GM12878 (cell line): Measurements from ENCODE around the gene NEGR1. TPM values are rescaled to one million over a fixed set of nuclear protein-coding genes. Genes with fewer than 3 reads are reported as not detected.

ENCODE experiments used
- ATAC-seq: fragments of 200-7000 bp; cut with Tn5 transposase; 3 replicates; pipeline ENCODE4 v1.9.1; 2020; ENCODE audit warnings: mild to moderate bottlenecking, moderate library complexity
- BruUV-seq: library from RNA; stranded (reverse); fragments of 400-500 nt; replicated peaks from 2 replicates; lab custom pipeline; 2021; lab: Mats Ljungman, UMichigan
- CTCF ChIA-PET: fragments of 300-600 bp; sonication (Branson Sonifier 250); formaldehyde crosslinking; extraction: SDS; loops from one replicate; lab custom pipeline; 2021; ENCODE audit warnings: inconsistent platforms; lab: Yijun Ruan, JAX
- POLR2A ChIA-PET: fragments of 350-600 bp; formaldehyde crosslinking; extraction: SDS; loops from one replicate; lab custom pipeline; 2021; ENCODE audit warnings: inconsistent platforms; lab: Charles Lee
- RAD21 ChIA-PET: fragments of 300-600 bp; sonication (Branson Sonifier 250); formaldehyde crosslinking; loops from one replicate; lab custom pipeline; 2023; ENCODE audit warnings: antibody characterized with exemption; ENCODE audit not compliant: unreplicated experiment; lab: Charles Lee
- SMC1A ChIA-PET: fragments of 300-600 bp; sonication (Branson Sonifier 250); formaldehyde crosslinking; loops from one replicate; lab custom pipeline; 2023; ENCODE audit not compliant: unreplicated experiment, uncharacterized antibody; lab: Charles Lee
- DNase-seq: peaks from one replicate; pipeline ENCODE4 v3.0.0-alpha.2; 2011; ENCODE audit warnings: low read depth, low spot score
- FAIRE-seq: peaks from 3 replicates; lab custom pipeline; 2011; peaks lifted over from hg19 to GRCh38; lab: Jason Lieb, UNC
- H2AFZ ChIP-seq: 2 replicates; pipeline ENCODE4 v1.6.0; 2011; ENCODE audit warnings: low read depth, low read length, control low read depth; ENCODE audit not compliant: control insufficient read depth
- H3K27ac ChIP-seq: 2 replicates; pipeline ENCODE4 v1.5.1; 2011; ENCODE audit warnings: control low read depth; ENCODE audit not compliant: control insufficient read depth, insufficient read depth
- H3K27me3 ChIP-seq, 2 experiments: replicated peaks in 1 of 2; 2 replicates each; pipeline versions ENCODE4 v1.6.0 to v1.6.1; 2011; ENCODE audit warnings: low read length in 1 of 2; ENCODE audit not compliant: control insufficient read depth in 2 of 2, insufficient read depth in 2 of 2
- H3K36me3 ChIP-seq, 2 experiments: 2 replicates each; pipeline ENCODE4 v1.5.1; 2011; ENCODE audit warnings: low read length in 1 of 2; ENCODE audit not compliant: control insufficient read depth in 2 of 2, insufficient read depth in 2 of 2
- H3K4me1 ChIP-seq: 2 replicates; pipeline ENCODE4 v1.6.1; 2011; ENCODE audit warnings: mild to moderate bottlenecking, low read length, moderate library complexity, mixed read lengths; ENCODE audit not compliant: control insufficient read depth, insufficient read depth
- H3K4me2 ChIP-seq: 2 replicates; pipeline ENCODE4 v1.6.0; 2011; ENCODE audit warnings: control low read depth; ENCODE audit not compliant: control insufficient read depth, insufficient read depth
- H3K4me3 ChIP-seq: fragments of 200-600 bp; sonication (generic); 2 replicates; pipeline ENCODE4 v1.5.1; 2016
- H3K79me2 ChIP-seq: 2 replicates; pipeline ENCODE4 v1.6.0; 2011; ENCODE audit warnings: low read length; ENCODE audit not compliant: control insufficient read depth, insufficient read depth
- H3K9ac ChIP-seq: 2 replicates; pipeline ENCODE4 v1.8.0; 2011; ENCODE audit warnings: low read length, control low read depth, mixed read lengths; ENCODE audit not compliant: control insufficient read depth, insufficient read depth
- H3K9me3 ChIP-seq: replicated peaks from 3 replicates; pipeline ENCODE4 v1.5.1; 2011; ENCODE audit warnings: mild to moderate bottlenecking, low read length; ENCODE audit not compliant: control insufficient read depth, insufficient read depth
- H4K20me1 ChIP-seq: 2 replicates; pipeline ENCODE4 v1.6.0; 2011; ENCODE audit not compliant: control insufficient read depth, insufficient read depth
- BMI1 ChIP-seq: fragments of 450-650 bp; IDR thresholded peaks from 2 replicates; pipeline ENCODE4 v1.6.1; 2016; ENCODE audit warnings: mild to moderate bottlenecking, moderate library complexity, borderline replicate concordance
- CHD2 ChIP-seq: IDR thresholded peaks from 2 replicates; pipeline ENCODE4 v1.6.1; 2011; ENCODE audit warnings: low read depth, low read length, improper control_type of control experiment, borderline replicate concordance
- CHD4 ChIP-seq: fragments of 200-600 bp; sonication (generic); IDR thresholded peaks from 2 replicates; pipeline ENCODE4 v1.6.1; 2016; ENCODE audit warnings: mild to moderate bottlenecking
- GATAD2B ChIP-seq: fragments of 450-650 bp; conservative IDR thresholded peaks from 2 replicates; pipeline ENCODE4 v1.6.1; 2017; ENCODE audit warnings: low read depth, mild to moderate bottlenecking, moderate library complexity
- HSF1 ChIP-seq: fragments of 150-350 bp; IDR thresholded peaks from 2 replicates; pipeline ENCODE4 v1.6.1; 2014; ENCODE audit warnings: mild to moderate bottlenecking, low read depth, low read length
- KDM1A ChIP-seq: fragments of 200-600 bp; sonication (generic); IDR thresholded peaks from 2 replicates; pipeline ENCODE4 v1.6.1; 2016; ENCODE audit warnings: borderline replicate concordance
- RAD51 ChIP-seq: fragments of 450-650 bp; IDR thresholded peaks from 2 replicates; pipeline ENCODE4 v1.6.1; 2016; ENCODE audit warnings: moderate library complexity, mild to moderate bottlenecking, inconsistent platforms
- STAT1 ChIP-seq: fragments of 450-650 bp; conservative IDR thresholded peaks from 2 replicates; pipeline ENCODE4 v1.6.1; 2014; ENCODE audit warnings: antibody characterized with exemption, mild to moderate bottlenecking
- ZNF207 ChIP-seq: fragments of 450-650 bp; IDR thresholded peaks from 2 replicates; pipeline ENCODE4 v1.6.1; 2014; ENCODE audit warnings: antibody characterized with exemption, mild to moderate bottlenecking, borderline replicate concordance
- whole genome bisulfite sequencing: methylation state at CpG from one replicate; pipeline ENCODE4 v1.1.6; 2016; ENCODE audit warnings: low lambda C conversion rate; ENCODE audit not compliant: insufficient replicate concordance, insufficient coverage; ENCODE audit errors: missing lambda C conversion rate; 5-methylcytosine and 5-hydroxymethylcytosine counted together
- in situ Hi-C: fragments of 300-500 bp; cut with MboI; formaldehyde crosslinking; loops from 9 replicates; pipeline ENCODE4 v1.14.3; 2018; ENCODE audit warnings: mixed read lengths
- intact Hi-C: fragments of 100-400 bp; cut with micrococcal nuclease; formaldehyde crosslinking; loops from one replicate; pipeline ENCODE4 v1.14.2; 2022; ENCODE audit not compliant: unreplicated experiment
- polyA plus RNA-seq, 11 experiments: library from polyadenylated mRNA; depleted of rRNA in 4 of 11; unstranded in 6 of 11; stranded (reverse) in 5 of 11; fragments of >200 nt; fragmentation: Nextera tagmentation in 4 of 11; fragmentation: Illumina TruSeq in 1 of 11; extraction: Ambion mirVana in 4 of 11; extraction: Trizol in 1 of 11; gene quantifications; 1 replicate in 1 of 11; 2 replicates in 10 of 11; pipeline versions ENCODE4 v1.2.1 to v1.2.3, GENCODE V29; 2011 to 2016; ENCODE audit warnings: inconsistent platforms in 2 of 11, missing spikeins in 2 of 11, low read depth in 1 of 11
- total RNA-seq, 4 experiments: library from RNA; depleted of rRNA in 3 of 4; stranded (reverse); fragments of >200 nt in 3 of 4; fragmentation: Illumina TruSeq in 1 of 4; extraction: Trizol in 1 of 4; gene quantifications; 2 replicates each; pipeline versions ENCODE4 v1.2.1 to v1.2.3, GENCODE V29; 2013 to 2021
- TF ChIP-seq, protein P1 (sequence below): IDR thresholded peaks from 2 replicates; pipeline ENCODE4 v1.6.1; 2012; ENCODE audit warnings: low read depth, low read length, improper control_type of control experiment

The NEGR1 gene
- total and polyA plus RNA-seq, 10 of the 15 experiments (the other 5 are each of a cell fraction or from before 2014, with no cell fraction given), result under 0.01 to 0.03 (median 0.01) TPM; not detected in 7

- in situ Hi-C loops, result no loop called here
- ChIA-PET CTCF (no interaction called here), RAD21 (no interaction called here), POLR2A (no interaction called here), SMC1A (no interaction called here)
- H3K27me3 ChIP-seq, result no peaks in the 10 kb centered on the region
- H3K4me1 ChIP-seq, result no peaks in the 10 kb centered on the region
- H3K4me2 ChIP-seq, result no peak overlapping the region
- peak; percentile 69 for ATAC-seq
- no peaks in the 10 kb centered on the region for H3K36me3 ChIP-seq
- no peak for FAIRE-seq
- 0% methylated on average over 2 of the region's 2 CpGs for WGBS
- H3K4me3 ChIP-seq, result no peak overlapping the region
- H3K9ac ChIP-seq, result no peak overlapping the region
- intact Hi-C loops, result no loop called here
- no peak overlapping the region for H3K27ac ChIP-seq
- no peak for TF ChIP-seq HSF1
- TF ChIP-seq, all 136 proteins: peak for 0
- Histone ChIP-seq H3K9me3 (no peaks in the 10 kb centered on the region), H2AFZ (no peak overlapping the region), H3K79me2 (no peaks in the 10 kb centered on the region), H4K20me1 (no peaks in the 10 kb centered on the region)
- DNase-seq, result no peak
- no TSS peak for BruUV-seq
These were observed 152.5 kb downstream of the NEGR1 start for GRCh38 chr1:72129869-72130268.

- intact Hi-C loops (no loop called here), in situ Hi-C loops (no loop called here)
- Histone ChIP-seq H3K79me2 (no peaks in the 10 kb centered on the region), H3K4me3 (no peak overlapping the region), H3K9ac (no peak overlapping the region), H3K27ac (no peak overlapping the region), H4K20me1 (no peaks in the 10 kb centered on the region), H3K9me3 (no peaks in the 10 kb centered on the region), H3K4me1 (no peaks in the 10 kb centered on the region), H3K4me2 (no peak overlapping the region), H3K36me3 (no peaks in the 10 kb centered on the region), H2AFZ (no peak overlapping the region), H3K27me3 (no peaks in the 10 kb centered on the region)
- no TSS peak for BruUV-seq
- no peak for DNase-seq
- ChIA-PET CTCF (no interaction called here), SMC1A (no interaction called here), RAD21 (no interaction called here), POLR2A (no interaction called here)
- no peak for FAIRE-seq
- no peak for ATAC-seq
- WGBS, result 50% methylated on average over 4 of the region's 4 CpGs
- TF ChIP-seq CHD2, result no peak
- no peak for TF ChIP-seq ZNF207
- no peak for TF ChIP-seq KDM1A
- TF ChIP-seq HSF1, result no peak
- TF ChIP-seq GATAD2B, result no peak
- TF ChIP-seq, protein P1, sequence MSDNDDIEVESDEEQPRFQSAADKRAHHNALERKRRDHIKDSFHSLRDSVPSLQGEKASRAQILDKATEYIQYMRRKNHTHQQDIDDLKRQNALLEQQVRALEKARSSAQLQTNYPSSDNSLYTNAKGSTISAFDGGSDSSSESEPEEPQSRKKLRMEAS, result no peak
- no peak for TF ChIP-seq BMI1
- TF ChIP-seq RAD51, result no peak
- TF ChIP-seq STAT1, result no peak
- no peak for TF ChIP-seq CHD4
These were observed 160.0 kb downstream of the NEGR1 start for GRCh38 chr1:72122099-72122880.
